Osteocyte (in vitro differentiated cells): ENCODE results near the gene CAPN11. TPM values are rescaled to one million over a fixed set of nuclear protein-coding genes. Genes with fewer than 3 reads are reported as not detected.
"Not testable (repeated sequence)": the region's sequence is repeated elsewhere in the genome, so short reads cannot be mapped to it uniquely, and the experiment has no call there.

ENCODE experiments used
- DNase-seq: peaks from one replicate; pipeline ENCODE4 v3.0.0; 2021; ENCODE audit warnings: mixed read lengths; ENCODE audit not compliant: unreplicated experiment; ENCODE audit errors: extremely low spot score
- H3K27ac Mint-ChIP-seq: one replicate; pipeline ENCODE4 v1.8.0; 2021; ENCODE audit warnings: mild to moderate bottlenecking, mixed read lengths; ENCODE audit not compliant: unreplicated experiment
- H3K27me3 Mint-ChIP-seq: one replicate; pipeline ENCODE4 v1.8.0; 2021; ENCODE audit warnings: mixed read lengths; ENCODE audit not compliant: unreplicated experiment
- H3K36me3 Mint-ChIP-seq: one replicate; pipeline ENCODE4 v1.8.0; 2021; ENCODE audit warnings: mixed read lengths; ENCODE audit not compliant: unreplicated experiment
- H3K4me1 Mint-ChIP-seq: one replicate; pipeline ENCODE4 v1.8.0; 2021; ENCODE audit warnings: mixed read lengths; ENCODE audit not compliant: unreplicated experiment
- H3K4me3 Mint-ChIP-seq: one replicate; pipeline ENCODE4 v1.8.0; 2021; ENCODE audit warnings: mild to moderate bottlenecking, moderate library complexity, mixed read lengths; ENCODE audit not compliant: unreplicated experiment
- H3K9me3 Mint-ChIP-seq: one replicate; pipeline ENCODE4 v1.8.0; 2021; ENCODE audit warnings: mixed read lengths; ENCODE audit not compliant: unreplicated experiment
- CTCF ChIP-seq: fragments of 200-600 bp; sonication (generic); IDR thresholded peaks from 2 replicates; pipeline ENCODE4 v1.5.0; 2021; ENCODE audit warnings: antibody characterized with exemption, mild to moderate bottlenecking, moderate library complexity
- total RNA-seq: library from RNA; stranded (reverse); gene quantifications from 2 replicates; pipeline ENCODE4 v1.2.1, GENCODE V29; 2021

The CAPN11 gene
- total RNA-seq, 1 donor from 2014 or later = not detected

GRCh38 chr6:44194326-44194725 is 35.7 kb downstream of the CAPN11 start:
- Mint-ChIP-seq H3K9me3 (no peaks in the 10 kb centered on the region), H3K27me3 (peaks cover 20% of the 10 kb centered on the region), H3K27ac (no peak overlapping the region), H3K36me3 (no peaks in the 10 kb centered on the region), H3K4me3 (no peak overlapping the region), H3K4me1 (peaks cover 5% of the 10 kb centered on the region)
- no peak for TF ChIP-seq CTCF
- DNase-seq = no peak

GRCh38 chr6:44196351-44196750 is 37.7 kb downstream of the CAPN11 start:
- not testable (repeated sequence) for H3K36me3 Mint-ChIP-seq, H3K9me3 Mint-ChIP-seq, H3K4me3 Mint-ChIP-seq, H3K4me1 Mint-ChIP-seq, H3K27ac Mint-ChIP-seq, DNase-seq
- H3K27me3 Mint-ChIP-seq = peaks cover 14% of the 10 kb centered on the region

- Mint-ChIP-seq H3K27me3 (peaks cover 7% of the 10 kb centered on the region), H3K4me3 (no peak overlapping the region), H3K36me3 (no peaks in the 10 kb centered on the region), H3K9me3 (no peaks in the 10 kb centered on the region), H3K27ac (no peak overlapping the region), H3K4me1 (peaks cover 15% of the 10 kb centered on the region)
- no peak for DNase-seq
- no peak for TF ChIP-seq CTCF
These were observed 40.1 kb downstream of the CAPN11 start for GRCh38 chr6:44198684-44199083.

- no peak for DNase-seq
- peaks cover 2% of the 10 kb centered on the region for H3K27me3 Mint-ChIP-seq
- H3K36me3 Mint-ChIP-seq = no peaks in the 10 kb centered on the region
- H3K4me1 Mint-ChIP-seq = peaks cover 15% of the 10 kb centered on the region
- H3K9me3 Mint-ChIP-seq = no peaks in the 10 kb centered on the region
- no peak overlapping the region for H3K4me3 Mint-ChIP-seq
- TF ChIP-seq CTCF = no peak
- no peak overlapping the region for H3K27ac Mint-ChIP-seq
These were observed 41.3 kb downstream of the CAPN11 start for GRCh38 chr6:44199883-44200282.

- Mint-ChIP-seq H3K27me3 (no peaks in the 10 kb centered on the region), H3K4me3 (no peak overlapping the region), H3K27ac (no peak overlapping the region), H3K36me3 (no peaks in the 10 kb centered on the region), H3K4me1 (peaks cover 15% of the 10 kb centered on the region), H3K9me3 (no peaks in the 10 kb centered on the region)
- no peak for TF ChIP-seq CTCF
- no peak for DNase-seq
These were observed 42.6 kb downstream of the CAPN11 start for GRCh38 chr6:44201200-44201599.
